ENCODE results near the gene POLQ.

DNA sequence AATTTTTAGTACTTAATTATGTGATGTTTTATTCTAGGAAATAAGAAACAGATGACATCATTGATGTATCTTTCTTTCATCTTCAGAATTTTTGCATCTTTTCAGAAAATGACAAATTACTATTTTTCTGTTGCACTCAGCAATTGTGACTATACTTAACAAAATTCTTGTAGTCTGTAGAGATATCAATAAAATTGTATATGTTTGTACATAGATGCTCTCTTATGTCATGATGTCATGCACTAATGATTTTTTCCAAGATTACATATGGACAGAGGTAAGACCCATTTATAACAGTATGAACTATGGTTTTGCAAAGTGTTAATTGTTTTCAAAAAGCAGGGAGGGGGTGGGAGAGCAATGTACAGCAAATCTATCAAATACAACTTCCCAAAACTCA is 121.2 kb downstream of the POLQ start:
- no peak for TF ChIP-seq POLR2AphosphoS5 (IDR thresholded peaks at IDR 0.05; ENCODE audit: low read depth, low read length)
- TF ChIP-seq, protein P1, sequence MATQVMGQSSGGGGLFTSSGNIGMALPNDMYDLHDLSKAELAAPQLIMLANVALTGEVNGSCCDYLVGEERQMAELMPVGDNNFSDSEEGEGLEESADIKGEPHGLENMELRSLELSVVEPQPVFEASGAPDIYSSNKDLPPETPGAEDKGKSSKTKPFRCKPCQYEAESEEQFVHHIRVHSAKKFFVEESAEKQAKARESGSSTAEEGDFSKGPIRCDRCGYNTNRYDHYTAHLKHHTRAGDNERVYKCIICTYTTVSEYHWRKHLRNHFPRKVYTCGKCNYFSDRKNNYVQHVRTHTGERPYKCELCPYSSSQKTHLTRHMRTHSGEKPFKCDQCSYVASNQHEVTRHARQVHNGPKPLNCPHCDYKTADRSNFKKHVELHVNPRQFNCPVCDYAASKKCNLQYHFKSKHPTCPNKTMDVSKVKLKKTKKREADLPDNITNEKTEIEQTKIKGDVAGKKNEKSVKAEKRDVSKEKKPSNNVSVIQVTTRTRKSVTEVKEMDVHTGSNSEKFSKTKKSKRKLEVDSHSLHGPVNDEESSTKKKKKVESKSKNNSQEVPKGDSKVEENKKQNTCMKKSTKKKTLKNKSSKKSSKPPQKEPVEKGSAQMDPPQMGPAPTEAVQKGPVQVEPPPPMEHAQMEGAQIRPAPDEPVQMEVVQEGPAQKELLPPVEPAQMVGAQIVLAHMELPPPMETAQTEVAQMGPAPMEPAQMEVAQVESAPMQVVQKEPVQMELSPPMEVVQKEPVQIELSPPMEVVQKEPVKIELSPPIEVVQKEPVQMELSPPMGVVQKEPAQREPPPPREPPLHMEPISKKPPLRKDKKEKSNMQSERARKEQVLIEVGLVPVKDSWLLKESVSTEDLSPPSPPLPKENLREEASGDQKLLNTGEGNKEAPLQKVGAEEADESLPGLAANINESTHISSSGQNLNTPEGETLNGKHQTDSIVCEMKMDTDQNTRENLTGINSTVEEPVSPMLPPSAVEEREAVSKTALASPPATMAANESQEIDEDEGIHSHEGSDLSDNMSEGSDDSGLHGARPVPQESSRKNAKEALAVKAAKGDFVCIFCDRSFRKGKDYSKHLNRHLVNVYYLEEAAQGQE (IDR thresholded peaks at IDR 0.05; ENCODE audit: insufficient read depth in 1 of 2, low read depth in 2 of 2, low read length in 2 of 2): no peak
